IPS-18c (cell line): ENCODE data around the gene XPNPEP3.
"Not testable (repeated sequence)": the region's sequence is repeated elsewhere in the genome, so short reads cannot be mapped to it uniquely, and the experiment has no call there.

Experiments used
- H3K4me3 ChIP-seq: 2 replicates; pipeline ENCODE4 v1.7.0; 2013; ENCODE audit warnings: low read depth, mild to moderate bottlenecking, low read length, moderate library complexity; ENCODE audit not compliant: insufficient read depth
- H3K9me3 ChIP-seq: one replicate; pipeline ENCODE4 v1.6.1; 2013; ENCODE audit warnings: mild to moderate bottlenecking, low read length, moderate library complexity; ENCODE audit not compliant: control insufficient read depth, insufficient read depth

Gene XPNPEP3

DNA sequence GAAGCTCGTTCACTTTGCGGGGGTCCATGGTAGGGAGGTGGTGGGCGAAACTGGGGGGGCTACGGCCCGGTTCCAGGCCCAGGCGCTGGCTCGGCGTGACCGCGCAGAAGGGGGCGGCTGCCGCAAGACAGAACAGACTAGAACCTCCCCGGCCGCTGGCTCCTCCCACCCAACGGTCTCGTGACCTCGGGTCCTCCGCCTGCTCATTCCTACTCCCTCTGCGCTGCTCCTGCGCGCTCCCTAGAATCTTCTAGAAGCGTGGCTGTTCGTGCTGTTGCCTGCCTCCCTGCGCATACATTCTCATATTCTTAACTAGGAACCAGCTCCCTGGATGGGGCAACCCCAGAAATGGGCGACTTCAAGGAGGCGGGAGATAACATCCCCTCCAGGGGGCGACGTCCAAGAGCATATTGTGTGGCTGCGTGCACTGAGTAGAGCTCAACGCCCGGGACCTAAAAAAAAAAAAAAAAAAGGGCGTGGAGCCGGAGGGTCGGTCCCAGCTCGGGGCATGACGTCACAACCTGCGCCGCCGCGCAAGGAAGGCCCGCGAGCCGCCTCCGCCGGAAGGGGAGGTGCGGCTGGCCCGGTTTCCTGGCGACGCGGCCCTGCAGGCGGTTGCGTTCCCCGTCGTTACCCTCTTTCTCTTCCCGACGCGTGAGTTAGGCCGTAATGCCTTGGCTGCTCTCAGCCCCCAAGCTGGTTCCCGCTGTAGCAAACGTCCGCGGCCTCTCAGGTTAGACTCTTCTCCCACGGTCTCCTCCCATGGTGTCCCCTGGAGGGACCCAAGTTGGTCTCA, at the start of gene XPNPEP3, which contains the start of gene ST13:
XPNPEP3 (plus strand) TSS at position 636 of the 796 bp plus-strand sequence; CDS start at position 670, 34 bp downstream.
ST13 (minus strand) TSS at position 127 of the 796 bp plus-strand sequence; CDS start at position 28, 99 bp downstream.
- Histone ChIP-seq H3K4me3 (peak within 1 kb of the TSS; percentile 97), H3K9me3 (no peaks in the 10 kb centered on the region)

DNA sequence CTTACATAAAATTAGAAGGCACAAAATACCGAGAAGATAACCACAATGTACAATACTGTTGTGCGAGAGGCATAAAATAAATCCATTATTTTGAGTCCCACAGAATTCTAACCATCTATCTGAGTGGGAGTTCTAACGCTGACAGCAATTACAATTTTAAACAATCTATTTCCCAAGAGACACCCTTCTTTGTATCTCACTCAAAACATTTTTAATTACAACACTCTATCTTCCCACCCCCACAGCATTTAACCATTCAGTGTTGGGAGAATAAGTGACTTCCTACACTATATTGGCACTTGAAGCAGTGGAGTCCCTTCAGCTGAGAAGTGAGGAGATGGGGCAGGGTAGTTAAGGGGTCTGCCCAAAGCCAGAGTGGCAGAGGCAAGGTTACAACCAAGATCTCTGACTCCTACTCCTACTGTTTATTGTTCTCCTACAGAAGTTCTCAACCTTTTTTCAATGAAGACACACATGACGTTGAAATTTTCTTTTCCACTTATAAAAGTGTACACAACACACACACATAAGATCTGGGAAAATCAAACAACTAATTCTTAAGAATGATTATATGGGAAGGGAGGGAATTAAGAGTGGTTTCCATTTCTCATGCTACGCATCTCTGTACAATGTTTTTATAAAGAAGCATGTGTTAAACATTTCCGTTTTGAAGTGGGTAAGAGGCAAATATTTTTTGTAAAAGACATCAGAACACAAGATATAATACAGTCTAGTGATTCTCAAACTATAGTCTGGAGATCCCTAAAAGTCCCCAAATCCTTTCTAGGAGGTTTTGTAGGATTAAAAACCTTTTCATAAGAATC, 48.7 kb upstream of the XPNPEP3 start:
- Histone ChIP-seq H3K4me3 (no peak overlapping the region), H3K9me3 (no peaks in the 10 kb centered on the region)

DNA sequence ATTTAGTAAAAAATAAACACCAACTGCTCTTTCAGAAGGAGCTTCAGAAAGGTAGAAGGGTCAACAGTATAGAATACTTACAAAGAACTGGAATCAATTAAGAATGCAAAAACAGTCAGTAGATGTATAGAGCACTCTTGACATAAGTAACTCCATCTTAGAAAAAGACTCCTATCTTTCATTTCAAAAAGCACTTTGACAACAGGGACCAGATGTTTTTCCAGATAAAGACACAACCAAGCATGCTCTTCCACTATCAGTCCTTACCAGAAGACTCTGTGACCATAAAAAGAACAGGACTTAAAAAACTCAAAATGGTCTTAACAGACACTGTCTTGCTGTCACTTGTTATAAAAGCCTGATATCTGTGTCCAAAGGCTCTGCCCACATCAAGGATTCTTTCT, 43.0 kb upstream of the XPNPEP3 start:
- Histone ChIP-seq H3K4me3 (no peak overlapping the region), H3K9me3 (no peaks in the 10 kb centered on the region)

DNA sequence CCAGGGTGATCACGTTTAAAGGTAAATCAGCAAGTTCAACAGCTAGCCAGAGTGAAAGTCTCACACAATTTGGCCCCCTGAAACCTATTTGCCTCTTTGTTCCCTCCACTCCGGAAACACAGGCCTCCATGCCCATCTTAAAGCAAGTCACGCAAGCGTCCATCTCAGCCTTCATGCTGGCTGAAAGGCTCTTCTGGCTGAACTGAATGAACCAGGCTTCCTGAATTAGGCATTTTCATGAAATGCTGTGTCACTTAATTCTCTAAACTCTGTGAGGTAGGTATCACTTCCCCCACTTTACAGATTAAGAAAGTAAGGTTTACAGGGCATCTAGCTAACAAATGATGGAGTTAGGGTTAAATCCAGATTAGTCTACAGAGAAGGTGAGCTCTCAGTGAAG, 39.2 kb upstream of the XPNPEP3 start:
- H3K9me3 ChIP-seq: no peaks in the 10 kb centered on the region

DNA sequence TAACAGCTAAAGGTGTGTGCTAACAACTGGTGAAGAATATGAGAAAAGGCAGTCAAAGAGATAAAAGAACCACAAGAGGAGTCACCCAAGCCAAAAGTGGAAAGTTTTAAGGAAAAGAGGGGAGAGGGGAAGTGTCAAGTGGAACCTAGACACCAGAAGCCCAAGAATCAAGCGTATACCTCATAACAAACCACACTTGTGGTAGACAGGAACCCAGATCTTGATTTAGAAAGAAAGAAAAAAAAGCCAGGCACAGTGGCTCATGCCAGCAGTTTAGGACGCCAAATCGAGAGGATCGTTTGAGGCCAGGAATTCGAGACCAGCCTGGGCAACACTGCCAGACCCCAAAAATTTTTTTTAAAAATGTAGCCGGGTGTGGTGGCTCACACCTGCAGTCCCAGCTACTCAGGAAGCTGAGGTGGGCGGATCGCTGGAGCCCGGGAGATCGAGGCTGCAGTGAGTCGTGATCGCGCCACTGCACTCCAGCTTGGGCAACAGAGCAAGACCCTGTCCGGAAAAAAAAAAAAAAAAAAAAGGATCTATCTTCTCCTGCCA, 38.7 kb upstream of the XPNPEP3 start:
- Histone ChIP-seq H3K9me3 (no peaks in the 10 kb centered on the region), H3K4me3 (peak overlapping the region; percentile 99)

More for the DNA sequence above, 39.2 kb upstream of the XPNPEP3 start:
- no peak overlapping the region for H3K4me3 ChIP-seq

DNA sequence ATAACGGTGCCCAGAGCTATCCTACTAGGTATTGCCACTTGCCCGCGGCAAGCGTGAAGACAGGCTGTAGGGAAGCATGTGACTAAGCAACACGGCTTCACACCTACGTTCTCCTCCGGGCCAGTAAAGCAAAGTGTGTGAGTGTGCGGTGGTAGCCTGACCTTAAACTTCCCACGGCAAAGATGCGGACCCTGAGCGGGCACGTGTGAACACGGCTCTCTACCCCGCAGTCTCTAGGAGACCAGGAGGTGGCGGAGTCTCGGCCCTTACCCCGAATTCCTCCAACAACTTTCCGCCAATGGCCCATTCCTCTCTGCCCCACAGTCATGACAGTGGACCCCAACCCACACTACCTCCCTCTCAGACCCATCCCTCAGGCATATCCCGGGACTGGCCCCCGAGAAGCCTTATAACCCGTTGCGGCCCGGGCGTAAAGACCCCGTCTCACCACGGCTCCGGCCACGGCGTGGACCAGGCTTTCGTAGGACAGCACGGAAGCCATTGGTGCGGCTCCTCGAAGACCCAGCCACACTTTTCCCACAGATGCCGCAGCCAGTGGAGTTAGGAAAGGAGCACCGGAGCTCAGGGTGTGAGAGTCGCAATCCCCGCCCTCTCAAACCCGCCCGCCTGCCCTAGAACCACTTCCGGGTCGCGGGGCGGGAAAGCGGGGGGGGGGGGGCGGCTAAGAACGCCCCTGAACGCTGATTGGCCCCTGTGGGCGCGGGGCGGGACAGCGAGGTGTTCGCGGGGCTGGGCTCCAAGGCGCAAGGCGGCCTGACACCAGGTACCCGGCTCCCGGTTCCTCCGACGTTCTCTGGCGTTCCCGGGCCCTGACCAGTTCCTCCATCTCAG, 38.0 kb upstream of the XPNPEP3 start, which contains the start of gene SLC25A17:
SLC25A17 (minus strand) TSS at position 600 of the 852 bp plus-strand sequence; CDS start at position 502, 98 bp downstream.
- Histone ChIP-seq H3K9me3 (no peaks in the 10 kb centered on the region), H3K4me3 (peak within 1 kb of the TSS; percentile 99)

DNA sequence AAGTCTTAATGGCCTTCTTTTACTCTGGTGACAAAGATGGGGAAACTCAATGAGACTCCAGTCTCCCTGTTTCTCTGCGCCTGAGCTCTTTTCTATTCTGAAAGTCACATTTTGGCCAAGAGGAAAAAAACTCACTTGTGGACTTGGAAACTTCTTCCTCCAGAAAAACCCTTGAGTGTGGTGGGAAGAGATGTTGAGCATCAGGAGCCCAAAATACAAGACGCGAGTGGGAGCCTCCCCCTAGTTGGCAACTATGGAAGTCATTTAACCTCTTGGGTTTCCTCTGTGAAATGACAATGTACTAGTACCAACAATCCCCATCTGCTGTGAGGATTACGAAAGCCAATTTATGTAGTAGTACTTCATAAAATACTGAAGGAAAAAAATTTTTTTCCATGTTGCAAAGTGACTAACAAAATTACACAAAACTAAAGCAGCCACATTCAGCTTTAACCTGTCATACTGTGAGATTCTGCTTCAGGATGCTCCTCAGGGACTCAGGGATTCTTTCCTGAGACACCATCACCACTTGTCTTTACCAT, 37.3 kb upstream of the XPNPEP3 start:
- no peaks in the 10 kb centered on the region for H3K9me3 ChIP-seq
- peak overlapping the region; percentile 50 for H3K4me3 ChIP-seq

DNA sequence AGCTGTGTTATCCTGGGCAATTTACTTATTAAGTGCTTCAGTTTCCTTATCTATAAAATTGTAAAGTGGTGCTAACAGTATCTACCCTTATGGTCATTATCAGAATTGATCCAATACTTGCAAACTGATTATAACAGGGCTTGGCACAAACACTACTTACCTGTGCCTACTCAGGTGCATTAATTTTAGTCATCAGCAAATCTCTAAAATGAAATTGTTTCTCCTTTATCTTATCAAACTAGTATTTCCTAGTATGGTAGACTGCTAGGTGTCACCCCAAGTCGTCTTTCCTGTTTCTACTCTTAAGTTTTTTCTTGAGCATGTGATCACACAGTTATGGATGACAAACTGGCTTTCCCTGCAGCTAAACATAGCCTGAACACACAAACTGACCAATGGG, 33.5 kb upstream of the XPNPEP3 start:
- H3K4me3 ChIP-seq: no peak overlapping the region

DNA sequence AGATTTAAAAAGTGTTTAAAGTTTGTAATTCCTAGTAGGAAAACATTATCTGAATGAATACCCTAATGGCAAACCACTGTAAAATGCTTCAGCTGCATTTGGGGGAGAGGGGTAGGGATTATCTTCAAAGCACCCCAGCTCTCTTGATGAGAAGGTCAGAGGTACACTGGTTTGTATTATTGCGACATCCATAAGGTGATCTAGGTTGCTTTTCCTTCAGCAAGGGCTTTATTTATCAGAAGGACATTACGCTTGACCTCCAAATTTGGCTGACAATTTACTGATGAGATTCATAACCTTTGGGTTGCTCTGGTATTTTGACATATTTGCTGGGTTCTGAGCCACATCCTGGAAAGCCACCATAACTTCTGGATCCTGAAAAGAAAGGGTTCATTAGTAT, 30.7 kb upstream of the XPNPEP3 start:
- not testable (repeated sequence) for H3K4me3 ChIP-seq, H3K9me3 ChIP-seq

More for the DNA sequence above, 33.5 kb upstream of the XPNPEP3 start:
- H3K9me3 ChIP-seq: no peaks in the 10 kb centered on the region

DNA sequence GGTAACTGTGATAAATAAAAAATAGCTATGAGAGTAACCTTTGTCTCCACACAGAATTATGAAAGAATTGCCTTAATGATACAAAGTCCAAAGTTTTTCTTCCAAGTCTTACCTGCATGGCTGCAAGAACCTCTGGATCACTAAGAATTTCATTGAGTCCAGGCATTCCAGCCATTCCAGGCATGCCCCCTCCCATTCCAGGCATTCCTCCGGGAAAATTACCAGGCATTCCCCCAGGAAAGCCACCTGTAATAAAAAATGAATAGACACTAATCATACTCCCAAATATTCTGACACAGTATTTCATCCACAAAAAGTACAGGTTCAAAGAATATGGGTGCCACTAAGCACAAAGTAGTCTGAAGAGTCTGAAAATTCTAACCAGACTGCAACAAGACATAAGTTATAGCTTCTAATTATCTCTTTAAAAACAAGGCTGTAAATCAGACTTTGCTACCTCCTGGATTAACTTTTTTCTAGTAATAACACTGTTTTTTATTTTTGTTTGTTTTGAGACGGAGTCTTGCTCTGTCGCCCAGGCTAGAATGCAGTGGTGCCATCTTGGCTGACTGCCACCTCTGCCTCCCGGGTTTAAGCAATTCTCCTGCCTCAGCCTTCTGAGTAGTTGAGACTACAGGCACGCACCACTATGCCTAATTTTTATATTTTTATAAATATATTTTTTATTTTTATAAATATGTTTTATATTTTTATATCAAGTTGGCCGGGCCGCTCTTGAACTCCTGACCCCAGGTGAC, 29.8 kb upstream of the XPNPEP3 start:
- Histone ChIP-seq H3K4me3 (no peak overlapping the region), H3K9me3 (no peaks in the 10 kb centered on the region)

DNA sequence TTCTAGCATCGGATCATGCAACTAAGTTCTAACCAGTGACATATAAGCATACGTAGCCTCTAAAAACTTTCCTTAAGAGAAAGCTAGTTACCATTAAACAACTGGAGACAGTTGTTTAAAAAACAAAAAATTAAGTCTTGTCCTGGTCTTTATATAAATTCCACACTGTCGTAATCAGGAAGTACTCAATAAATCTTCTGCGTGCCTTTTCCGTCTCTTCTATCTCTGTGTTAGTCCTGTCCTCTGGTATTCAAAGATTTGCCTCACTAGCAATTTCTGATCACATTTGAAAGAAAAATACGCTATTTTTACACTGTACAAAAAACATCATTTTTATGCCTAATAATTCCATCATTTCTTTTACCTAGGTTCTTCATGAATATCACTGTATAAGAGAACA, 27.8 kb upstream of the XPNPEP3 start:
- H3K4me3 ChIP-seq: no peak overlapping the region
- H3K9me3 ChIP-seq: no peaks in the 10 kb centered on the region

DNA sequence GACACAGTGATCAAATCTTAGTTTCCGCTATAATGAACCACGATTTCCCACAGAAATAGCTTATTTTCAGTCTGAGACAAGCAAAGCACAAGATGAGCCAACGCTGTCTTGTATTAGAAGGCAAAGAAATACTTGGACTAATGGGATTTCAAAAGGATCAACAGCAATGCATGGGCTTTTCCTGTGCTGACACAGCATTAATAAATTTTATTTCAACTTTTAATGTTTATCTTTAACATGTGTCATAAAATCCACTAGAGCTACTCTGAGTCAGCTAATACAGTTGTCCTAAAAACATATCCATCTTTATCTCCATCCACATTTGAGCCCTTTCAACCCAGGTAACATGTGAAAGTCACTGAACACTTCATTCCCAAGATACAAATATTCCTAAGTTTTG, 22.3 kb upstream of the XPNPEP3 start:
- no peak overlapping the region for H3K4me3 ChIP-seq
- H3K9me3 ChIP-seq: no peaks in the 10 kb centered on the region

DNA sequence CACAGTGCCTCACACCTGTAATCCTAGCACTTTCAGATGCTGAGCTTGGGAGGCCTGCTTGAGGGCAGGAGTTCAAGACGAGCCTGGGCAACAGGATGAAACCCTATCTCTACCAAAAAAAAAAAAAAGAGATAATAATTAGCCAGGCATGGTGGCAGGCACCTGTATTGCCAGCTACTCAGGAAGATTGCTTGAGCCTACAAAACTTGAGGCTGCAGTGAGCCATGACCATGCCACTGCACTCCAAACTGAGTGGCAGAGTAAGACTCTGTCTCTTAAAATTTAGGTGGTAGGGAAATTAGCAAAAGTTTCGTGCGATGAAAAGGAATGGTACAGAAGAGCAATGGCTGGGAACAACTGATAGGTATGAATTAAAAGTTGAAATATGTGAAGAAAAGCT, 18.5 kb upstream of the XPNPEP3 start:
- Histone ChIP-seq H3K9me3 (no peaks in the 10 kb centered on the region), H3K4me3 (no peak overlapping the region)

DNA sequence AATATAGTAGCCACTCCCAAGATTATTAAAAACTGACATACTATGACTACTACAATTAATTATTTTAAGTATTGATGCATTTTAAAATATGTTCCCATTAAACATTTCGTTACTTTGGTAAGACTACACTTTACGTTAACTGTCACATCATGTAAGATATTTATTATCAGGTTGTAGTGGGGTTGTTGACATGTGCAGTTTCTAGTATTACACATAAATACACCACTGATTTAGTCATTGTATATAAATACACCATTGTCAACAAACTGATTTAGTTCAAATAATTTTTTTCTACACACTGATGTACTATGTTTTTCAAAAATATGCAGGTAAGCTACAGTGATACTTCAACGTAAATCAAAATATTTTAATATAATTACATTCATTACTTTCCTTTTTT, 12.0 kb upstream of the XPNPEP3 start:
- H3K9me3 ChIP-seq: no peaks in the 10 kb centered on the region

DNA sequence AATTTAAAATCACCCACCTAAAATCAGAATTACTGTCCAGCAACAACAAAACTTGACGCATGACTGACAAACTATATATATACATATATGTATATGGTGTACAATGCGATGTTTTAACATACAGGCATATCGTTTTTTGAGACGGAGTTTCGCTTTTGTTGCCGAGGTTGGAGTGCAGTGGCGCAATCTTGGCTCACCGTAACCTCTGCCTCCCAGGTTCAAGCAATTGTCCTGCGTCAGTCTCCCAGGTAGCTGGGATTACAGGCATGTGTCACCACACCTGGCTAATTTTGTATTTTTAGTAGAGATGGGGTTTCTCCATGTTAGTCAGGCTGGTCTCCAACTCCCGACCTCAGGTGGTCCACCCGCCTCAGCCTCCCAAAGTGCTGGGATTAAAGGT, 11.1 kb upstream of the XPNPEP3 start:
- H3K4me3 ChIP-seq, H3K9me3 ChIP-seq: not testable (repeated sequence)

More for the DNA sequence above, 12.0 kb upstream of the XPNPEP3 start:
- no peak overlapping the region for H3K4me3 ChIP-seq

DNA sequence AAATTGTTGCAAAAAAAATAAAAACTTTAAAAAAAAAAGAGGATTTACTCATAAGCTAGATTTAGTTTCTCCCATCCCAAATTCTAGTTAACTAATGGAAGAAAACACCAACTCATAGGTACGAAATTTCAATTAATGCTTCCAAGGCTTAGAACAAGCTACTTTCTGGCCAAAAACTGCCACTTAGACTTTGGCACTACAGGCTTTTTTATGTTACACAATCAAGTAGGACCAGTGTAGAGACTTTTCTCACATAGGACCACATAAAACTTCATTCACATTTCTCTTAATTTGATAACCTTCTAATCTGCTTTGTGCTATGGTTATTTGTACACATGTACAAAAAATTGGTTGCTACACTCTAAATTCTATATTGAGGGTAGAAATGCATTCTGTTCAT, 3.6 kb upstream of the XPNPEP3 start:
- Histone ChIP-seq H3K4me3 (no peak overlapping the region), H3K9me3 (no peaks in the 10 kb centered on the region)
